ENCODE data around the gene MAST4.

DNA sequence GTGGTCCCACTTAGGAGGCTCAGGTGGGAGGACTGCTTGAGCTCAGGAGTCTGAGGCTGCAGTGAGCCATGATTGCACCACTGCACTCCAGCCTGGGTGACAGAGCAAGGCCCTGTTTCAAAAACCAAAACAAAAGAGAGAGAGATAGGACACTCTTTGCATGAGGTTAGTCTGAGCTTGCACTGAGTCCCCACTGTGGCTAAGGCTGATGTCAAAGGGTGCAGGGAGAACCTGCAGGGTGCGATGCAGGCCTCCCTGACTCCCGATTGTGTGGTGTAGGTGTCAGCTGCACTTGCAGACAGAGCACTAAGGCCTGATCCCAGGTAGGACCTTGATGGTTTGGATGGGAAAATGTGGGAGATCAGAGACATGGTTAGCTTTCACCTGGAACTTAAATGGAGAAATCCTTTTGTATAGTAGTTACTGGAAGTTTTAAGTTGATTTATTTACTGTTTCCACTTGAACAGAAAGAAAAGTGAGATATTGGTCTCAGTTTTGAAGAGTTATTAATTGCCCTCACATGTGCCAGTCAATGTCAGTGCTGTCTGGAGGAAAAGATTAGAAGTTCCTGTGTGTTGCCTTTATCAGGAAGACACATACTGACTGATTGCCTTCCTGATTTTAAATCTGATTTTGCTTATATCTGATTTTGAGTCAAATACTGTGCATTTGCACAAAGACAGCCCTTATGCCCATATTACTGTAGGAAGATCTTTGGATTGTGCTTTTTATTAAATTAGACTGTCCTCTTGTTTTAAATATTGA, 260.0 kb downstream of the MAST4 start:
- TF ChIP-seq FOXP2 (optimal IDR thresholded peaks at IDR 0.05; ENCODE audit: control extremely low read depth, extremely low read length, insufficient read depth): no peak
- no peak for TF ChIP-seq EZH2 (IDR thresholded peaks at IDR 0.05)
- no peak for TF ChIP-seq POLR2AphosphoS5 (IDR thresholded peaks at IDR 0.05; ENCODE audit: borderline replicate concordance, low read depth, low read length)

All from SK-N-MC (cell line).